ENCODE data around the gene AGK.

- TF ChIP-seq ISL1 (CRISPR knock-in tag; IDR thresholded peaks at IDR 0.05) (no peak), RARB (CRISPR knock-in tag; IDR thresholded peaks at IDR 0.05) (no peak), TOX (CRISPR knock-in tag; IDR thresholded peaks at IDR 0.05; ENCODE audit: borderline replicate concordance) (no peak), ZFP30 (CRISPR knock-in tag; IDR thresholded peaks at IDR 0.05) (no peak)
- TF ChIP-seq, protein P1, sequence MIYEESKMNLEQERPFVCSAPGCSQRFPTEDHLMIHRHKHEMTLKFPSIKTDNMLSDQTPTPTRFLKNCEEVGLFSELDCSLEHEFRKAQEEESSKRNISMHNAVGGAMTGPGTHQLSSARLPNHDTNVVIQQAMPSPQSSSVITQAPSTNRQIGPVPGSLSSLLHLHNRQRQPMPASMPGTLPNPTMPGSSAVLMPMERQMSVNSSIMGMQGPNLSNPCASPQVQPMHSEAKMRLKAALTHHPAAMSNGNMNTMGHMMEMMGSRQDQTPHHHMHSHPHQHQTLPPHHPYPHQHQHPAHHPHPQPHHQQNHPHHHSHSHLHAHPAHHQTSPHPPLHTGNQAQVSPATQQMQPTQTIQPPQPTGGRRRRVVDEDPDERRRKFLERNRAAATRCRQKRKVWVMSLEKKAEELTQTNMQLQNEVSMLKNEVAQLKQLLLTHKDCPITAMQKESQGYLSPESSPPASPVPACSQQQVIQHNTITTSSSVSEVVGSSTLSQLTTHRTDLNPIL (CRISPR knock-in tag; IDR thresholded peaks at IDR 0.05; ENCODE audit: low read depth) = no peak
- TF ChIP-seq, protein P2, sequence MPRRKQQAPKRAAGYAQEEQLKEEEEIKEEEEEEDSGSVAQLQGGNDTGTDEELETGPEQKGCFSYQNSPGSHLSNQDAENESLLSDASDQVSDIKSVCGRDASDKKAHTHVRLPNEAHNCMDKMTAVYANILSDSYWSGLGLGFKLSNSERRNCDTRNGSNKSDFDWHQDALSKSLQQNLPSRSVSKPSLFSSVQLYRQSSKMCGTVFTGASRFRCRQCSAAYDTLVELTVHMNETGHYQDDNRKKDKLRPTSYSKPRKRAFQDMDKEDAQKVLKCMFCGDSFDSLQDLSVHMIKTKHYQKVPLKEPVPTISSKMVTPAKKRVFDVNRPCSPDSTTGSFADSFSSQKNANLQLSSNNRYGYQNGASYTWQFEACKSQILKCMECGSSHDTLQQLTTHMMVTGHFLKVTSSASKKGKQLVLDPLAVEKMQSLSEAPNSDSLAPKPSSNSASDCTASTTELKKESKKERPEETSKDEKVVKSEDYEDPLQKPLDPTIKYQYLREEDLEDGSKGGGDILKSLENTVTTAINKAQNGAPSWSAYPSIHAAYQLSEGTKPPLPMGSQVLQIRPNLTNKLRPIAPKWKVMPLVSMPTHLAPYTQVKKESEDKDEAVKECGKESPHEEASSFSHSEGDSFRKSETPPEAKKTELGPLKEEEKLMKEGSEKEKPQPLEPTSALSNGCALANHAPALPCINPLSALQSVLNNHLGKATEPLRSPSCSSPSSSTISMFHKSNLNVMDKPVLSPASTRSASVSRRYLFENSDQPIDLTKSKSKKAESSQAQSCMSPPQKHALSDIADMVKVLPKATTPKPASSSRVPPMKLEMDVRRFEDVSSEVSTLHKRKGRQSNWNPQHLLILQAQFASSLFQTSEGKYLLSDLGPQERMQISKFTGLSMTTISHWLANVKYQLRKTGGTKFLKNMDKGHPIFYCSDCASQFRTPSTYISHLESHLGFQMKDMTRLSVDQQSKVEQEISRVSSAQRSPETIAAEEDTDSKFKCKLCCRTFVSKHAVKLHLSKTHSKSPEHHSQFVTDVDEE (CRISPR knock-in tag; IDR thresholded peaks at IDR 0.05) = no peak
- TF ChIP-seq, protein P3, sequence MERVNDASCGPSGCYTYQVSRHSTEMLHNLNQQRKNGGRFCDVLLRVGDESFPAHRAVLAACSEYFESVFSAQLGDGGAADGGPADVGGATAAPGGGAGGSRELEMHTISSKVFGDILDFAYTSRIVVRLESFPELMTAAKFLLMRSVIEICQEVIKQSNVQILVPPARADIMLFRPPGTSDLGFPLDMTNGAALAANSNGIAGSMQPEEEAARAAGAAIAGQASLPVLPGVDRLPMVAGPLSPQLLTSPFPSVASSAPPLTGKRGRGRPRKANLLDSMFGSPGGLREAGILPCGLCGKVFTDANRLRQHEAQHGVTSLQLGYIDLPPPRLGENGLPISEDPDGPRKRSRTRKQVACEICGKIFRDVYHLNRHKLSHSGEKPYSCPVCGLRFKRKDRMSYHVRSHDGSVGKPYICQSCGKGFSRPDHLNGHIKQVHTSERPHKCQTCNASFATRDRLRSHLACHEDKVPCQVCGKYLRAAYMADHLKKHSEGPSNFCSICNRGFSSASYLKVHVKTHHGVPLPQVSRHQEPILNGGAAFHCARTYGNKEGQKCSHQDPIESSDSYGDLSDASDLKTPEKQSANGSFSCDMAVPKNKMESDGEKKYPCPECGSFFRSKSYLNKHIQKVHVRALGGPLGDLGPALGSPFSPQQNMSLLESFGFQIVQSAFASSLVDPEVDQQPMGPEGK (CRISPR knock-in tag; IDR thresholded peaks at IDR 0.05; ENCODE audit: borderline replicate concordance) = no peak
Measured at GRCh38 chr7:141575164-141575563, 24.0 kb downstream of the AGK start.

All from SK-N-SH treated with all-trans-retinoic acid at 6 μM for 48 hours (cell line).